HG03066 (cell line): Measurements from ENCODE around the gene TENM4.
"Not testable (repeated sequence)": the region's sequence is repeated elsewhere in the genome, so short reads cannot be mapped to it uniquely, and the experiment has no call there.

ENCODE experiments used
- ATAC-seq: cut with Tn5 transposase; IDR thresholded peaks from one replicate; pipeline ENCODE4 v1.9.1; 2021; ENCODE audit warnings: low read depth; ENCODE audit not compliant: unreplicated experiment

TENM4 gene

DNA sequence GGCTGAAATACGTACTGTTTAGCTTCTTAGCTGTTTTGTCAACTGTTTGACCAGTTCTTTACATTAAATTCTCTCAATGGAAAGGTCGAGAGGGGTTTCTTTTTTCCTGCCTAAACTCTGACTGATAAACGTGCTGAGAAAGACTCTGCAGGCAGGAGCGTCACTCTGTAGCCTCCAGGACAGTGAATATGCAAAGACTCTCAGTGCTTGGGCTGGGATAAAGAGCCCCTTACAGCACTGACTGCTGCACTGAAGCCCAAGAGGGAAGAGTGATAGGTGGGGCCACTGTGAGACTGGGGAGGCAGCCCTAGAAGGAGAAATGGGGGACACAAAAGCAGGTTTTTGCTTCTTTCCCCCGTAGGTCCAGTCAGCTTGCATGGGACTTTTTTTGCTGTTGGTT lies 213.5 kb downstream of the TENM4 start:
- ATAC-seq, result no peak

DNA sequence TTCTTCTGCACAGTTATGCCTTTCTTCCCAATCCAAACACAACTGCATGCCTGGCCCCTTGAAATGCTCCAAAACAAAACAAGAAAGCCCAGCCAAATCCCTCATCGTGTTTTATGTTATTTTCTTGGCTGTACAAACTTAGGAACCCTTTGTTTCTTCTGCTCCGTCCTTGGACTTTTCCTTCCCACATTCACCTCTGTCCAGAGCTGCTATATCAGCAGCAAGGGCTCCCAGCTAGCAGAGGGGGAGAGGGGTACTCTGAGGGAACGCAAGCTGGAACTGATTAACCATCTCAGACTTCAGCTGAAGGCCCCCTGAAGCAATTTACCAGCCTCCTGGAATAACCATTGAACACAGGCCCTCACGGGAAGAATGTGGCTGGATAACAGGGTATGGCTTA lies 214.7 kb downstream of the TENM4 start:
- ATAC-seq, result no peak

GRCh38 chr11:79222163-79222562 lies 218.7 kb downstream of the TENM4 start:
- not testable (repeated sequence) for ATAC-seq

DNA sequence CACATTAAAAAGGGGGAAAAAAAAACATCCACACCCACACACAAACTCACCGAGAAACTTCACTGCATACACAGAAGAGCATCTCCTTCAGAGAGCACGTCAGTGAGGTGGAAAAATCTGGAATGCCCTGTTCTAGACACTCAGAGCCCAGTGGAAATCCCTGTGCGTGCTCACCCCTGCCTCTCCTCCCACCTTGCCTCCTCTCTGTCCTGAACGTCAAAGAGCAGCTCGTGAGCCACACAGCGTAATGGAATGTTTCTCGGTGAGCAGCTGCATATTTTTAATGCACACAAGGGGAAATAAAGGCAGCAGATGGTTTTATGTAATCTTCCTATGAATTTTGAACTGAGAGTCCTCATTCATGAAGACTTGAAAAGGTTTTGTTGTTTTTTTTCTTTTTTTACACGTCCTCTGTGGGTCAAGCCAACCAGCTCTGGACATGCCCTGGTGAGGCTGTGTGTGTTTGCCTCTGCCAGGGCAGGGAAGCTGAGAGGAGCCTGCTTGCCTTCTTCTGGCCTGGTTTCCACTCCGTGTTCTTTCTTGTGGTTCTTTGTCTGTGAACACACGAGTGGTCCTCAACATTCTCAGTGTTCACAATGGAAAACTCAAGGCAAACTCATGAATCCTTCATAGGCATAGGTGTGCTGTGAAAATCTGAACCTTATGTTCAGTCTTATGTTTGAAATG lies 219.2 kb downstream of the TENM4 start:
- no peak for ATAC-seq

DNA sequence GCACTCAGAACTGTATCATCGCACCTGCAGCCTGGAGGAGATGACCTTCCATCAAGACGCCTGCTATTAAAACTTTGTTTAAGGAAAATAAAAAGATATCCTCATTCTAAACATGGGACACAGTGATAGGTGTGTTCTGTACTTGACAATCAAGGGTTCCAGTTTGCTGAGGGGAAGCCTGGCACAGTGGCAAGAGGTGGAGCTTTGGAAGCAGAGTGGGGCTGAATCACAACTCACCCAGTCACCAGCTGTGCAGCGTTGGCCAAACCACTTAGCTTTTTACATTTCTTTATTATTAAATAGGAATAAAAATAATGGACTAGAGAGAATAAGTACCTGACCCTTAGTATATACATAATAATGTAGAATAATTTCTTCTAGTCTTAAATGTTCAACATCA lies 220.7 kb downstream of the TENM4 start:
- no peak for ATAC-seq

- no peak for ATAC-seq
Observed at GRCh38 chr11:79219186-79220045, 221.4 kb downstream of the TENM4 start.

GRCh38 chr11:79212741-79213190 lies 228.1 kb downstream of the TENM4 start:
- no peak for ATAC-seq

- no peak for ATAC-seq
Observed at GRCh38 chr11:79209540-79210266, 231.1 kb downstream of the TENM4 start.

DNA sequence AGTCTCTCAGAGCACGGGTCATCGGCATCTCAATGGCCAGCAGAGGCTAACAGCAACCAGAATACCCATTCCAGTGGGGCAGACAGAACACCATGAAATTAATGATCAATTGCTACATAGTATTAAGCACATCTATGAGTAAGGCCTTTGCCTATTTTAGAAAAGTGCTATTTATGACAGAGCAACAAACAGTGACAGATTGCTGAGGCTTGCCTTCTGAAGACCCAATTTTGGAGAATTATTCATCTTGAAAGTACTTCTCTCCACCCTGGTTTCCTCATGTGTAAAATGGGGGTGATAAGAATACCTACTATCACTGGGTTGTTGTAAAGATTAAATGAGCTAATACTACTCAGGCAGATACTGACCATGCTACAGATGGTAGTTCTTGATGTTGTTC lies 232.7 kb downstream of the TENM4 start:
- ATAC-seq, result peak; percentile 58

GRCh38 chr11:79206951-79207350 lies 233.9 kb downstream of the TENM4 start:
- ATAC-seq, result no peak

- no peak for ATAC-seq
Observed at GRCh38 chr11:79205786-79206185, 235.0 kb downstream of the TENM4 start.

DNA sequence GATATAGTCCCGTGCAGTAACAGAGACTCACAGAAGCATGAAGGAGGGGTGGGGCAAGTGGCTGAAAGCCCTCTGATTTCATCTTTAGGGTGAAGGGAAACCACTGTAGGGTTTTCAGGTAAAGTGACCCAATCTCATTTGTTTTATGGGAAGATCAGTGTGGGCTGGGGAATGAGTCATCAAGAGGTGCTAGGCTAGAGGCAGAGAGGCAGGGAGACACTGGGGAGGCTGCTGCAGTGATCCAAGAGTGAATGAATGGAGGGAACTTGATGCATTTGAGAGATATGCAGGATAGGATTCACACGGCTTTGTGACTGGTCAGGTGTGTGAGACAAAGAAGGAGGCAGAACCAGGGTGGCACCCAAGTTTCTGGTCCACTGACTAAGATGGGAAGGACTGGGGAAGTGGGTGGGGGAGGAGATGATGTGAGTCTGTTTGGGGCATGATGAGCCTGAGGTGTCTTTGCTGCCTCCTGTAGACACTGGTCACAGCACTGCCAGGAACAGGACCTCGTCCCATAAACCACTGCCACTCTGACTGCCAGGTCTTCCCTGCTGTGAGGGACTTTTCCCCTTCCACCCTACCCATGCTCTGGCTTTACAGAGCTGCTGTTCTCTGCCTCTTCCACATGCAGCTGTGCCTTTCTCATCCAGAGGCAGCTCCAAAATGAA lies 239.0 kb downstream of the TENM4 start:
- no peak for ATAC-seq

- no peak for ATAC-seq
Observed at GRCh38 chr11:79200398-79201070, 240.3 kb downstream of the TENM4 start.

DNA sequence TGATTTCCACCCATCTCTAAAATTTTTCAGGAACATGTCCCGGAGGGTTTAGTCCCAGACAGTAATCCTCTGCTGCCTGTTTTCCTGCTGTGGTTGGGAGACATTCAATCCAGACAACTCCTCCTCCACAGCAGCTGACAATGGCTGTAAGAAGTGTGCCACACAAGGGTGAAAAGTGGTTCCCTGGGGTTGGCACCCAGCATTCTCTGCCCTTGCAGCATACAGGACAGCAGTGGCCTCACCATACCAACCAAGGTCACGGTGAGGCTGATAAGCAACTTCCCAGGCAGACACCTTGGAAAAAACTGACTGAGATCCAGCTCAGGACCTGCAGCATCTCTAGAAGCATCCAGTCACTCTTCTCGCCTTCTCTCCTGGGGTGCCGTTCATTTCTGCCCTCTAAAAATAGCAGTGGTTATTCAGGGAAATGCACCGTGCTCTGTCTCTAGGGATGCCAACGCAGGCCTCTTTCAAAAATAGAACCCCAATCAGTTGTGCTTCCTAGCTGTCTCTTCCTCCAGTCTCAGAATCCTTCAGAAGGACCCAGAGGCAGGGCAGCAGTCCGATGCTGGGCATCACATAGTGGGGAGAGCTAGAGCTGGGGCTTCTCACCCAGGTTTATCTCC lies 241.0 kb downstream of the TENM4 start:
- ATAC-seq, result no peak

GRCh38 chr11:79198898-79199250 lies 242.0 kb downstream of the TENM4 start:
- ATAC-seq, result no peak

GRCh38 chr11:79198203-79198897 lies 242.5 kb downstream of the TENM4 start:
- no peak for ATAC-seq

DNA sequence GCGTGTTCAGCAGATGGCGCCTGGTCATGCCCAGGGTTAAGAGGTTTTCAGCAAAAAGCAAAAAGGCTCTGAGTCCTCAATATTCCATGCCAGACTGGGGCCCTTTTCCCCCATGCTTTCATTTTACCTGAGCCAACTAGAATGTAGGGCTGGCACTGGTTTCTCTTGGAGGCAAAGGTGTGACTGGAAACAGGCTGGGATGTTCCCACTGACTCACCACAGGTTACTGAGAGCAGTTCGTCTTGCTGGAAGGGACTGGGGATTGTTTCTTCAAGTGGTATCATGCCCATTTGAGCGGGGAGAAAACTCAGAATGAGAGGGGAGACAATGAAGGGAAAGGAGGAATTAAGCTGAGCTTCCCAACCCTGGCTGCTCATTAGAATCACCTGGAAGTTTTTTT lies 243.9 kb downstream of the TENM4 start:
- ATAC-seq, result no peak

- no peak for ATAC-seq
Observed at GRCh38 chr11:79195209-79195608, 245.6 kb downstream of the TENM4 start.

DNA sequence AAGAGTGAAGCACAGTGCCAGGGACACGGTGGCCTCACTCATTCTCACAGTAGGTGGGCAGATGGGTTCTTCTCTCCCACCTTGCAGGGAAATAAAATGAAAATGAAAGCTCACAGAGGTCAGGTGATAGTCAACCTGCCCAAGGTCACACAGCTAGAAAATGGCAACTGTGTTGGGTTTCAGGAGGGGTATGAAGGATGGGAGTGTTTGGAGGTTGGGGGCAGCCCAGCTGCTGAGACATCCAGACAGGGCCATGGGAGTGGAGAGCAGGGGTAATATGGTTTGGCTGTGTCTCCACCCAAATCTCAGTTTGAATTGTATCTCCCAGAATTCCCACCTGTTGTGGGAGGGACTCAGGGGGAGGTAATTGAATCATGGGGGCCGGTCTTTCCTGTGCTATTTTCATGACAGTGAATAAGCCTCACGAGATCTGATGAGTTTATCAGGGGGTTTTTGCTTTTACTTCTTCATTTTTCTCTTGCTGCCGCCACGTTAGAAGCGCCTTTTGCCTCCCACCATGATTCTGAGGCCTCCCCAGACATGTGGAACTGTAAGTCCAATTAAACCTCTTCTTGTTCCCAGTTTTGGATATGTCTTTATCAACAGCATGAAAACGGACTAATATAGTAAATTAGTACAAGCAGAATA lies 247.0 kb downstream of the TENM4 start:
- ATAC-seq, result no peak
